Colon (tissue), 2 donors: ENCODE measurements around the gene GIMAP6.
"Not testable (repeated sequence)": the region's sequence is repeated elsewhere in the genome, so short reads cannot be mapped to it uniquely, and the experiment has no call there.

Experiments
- FAIRE-seq: peaks from 2 replicates; lab custom pipeline; 2012; peaks lifted over from hg19 to GRCh38; lab: Jason Lieb, UNC
- donor health status: control.
- donor health status: control.

The GIMAP6 gene

GRCh38 chr7:150645259-150646020, 13.3 kb upstream of the GIMAP6 start:
- no peak for FAIRE-seq

DNA sequence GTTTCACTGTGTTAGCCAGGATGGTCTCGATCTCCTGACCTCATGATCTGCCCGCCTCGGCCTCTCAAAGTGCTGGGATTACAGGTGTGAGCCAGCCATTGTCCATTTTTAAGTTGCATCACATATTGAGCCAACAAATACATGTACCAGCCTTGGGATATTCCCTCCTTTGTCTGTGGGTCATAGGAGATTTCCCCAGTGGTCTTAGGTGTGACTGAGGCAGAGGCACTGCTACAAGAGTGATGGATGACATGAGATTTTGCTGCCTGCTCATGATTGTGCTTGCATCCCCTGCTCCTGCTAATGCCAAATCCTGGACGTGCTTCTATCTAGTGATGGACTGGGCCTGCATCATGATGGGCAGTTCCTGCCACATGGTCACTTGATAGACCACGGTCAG, 10.7 kb upstream of the GIMAP6 start:
- no peak for FAIRE-seq

DNA sequence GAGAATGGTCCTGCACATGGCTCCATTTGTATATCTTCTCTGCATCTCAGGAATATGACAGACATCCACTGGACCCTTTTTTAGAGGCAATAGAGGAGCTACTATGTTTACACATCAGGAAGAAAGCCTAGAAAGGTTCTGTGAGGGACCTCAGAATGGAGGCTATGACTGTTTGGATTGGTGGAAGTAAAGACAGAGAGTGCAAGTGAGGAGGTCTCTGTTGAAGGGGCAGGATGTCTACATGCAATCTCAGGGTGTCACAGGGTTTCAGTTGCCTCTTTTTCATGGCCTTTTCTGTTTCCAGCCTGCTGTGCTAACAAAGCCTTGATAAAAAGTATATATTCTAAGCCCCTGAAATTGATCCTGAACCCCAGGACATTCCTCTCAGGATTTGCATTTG, 9.7 kb upstream of the GIMAP6 start:
- no peak for FAIRE-seq

- no peak for FAIRE-seq
These were observed 1.7 kb upstream of the GIMAP6 start for GRCh38 chr7:150633926-150634325.

DNA sequence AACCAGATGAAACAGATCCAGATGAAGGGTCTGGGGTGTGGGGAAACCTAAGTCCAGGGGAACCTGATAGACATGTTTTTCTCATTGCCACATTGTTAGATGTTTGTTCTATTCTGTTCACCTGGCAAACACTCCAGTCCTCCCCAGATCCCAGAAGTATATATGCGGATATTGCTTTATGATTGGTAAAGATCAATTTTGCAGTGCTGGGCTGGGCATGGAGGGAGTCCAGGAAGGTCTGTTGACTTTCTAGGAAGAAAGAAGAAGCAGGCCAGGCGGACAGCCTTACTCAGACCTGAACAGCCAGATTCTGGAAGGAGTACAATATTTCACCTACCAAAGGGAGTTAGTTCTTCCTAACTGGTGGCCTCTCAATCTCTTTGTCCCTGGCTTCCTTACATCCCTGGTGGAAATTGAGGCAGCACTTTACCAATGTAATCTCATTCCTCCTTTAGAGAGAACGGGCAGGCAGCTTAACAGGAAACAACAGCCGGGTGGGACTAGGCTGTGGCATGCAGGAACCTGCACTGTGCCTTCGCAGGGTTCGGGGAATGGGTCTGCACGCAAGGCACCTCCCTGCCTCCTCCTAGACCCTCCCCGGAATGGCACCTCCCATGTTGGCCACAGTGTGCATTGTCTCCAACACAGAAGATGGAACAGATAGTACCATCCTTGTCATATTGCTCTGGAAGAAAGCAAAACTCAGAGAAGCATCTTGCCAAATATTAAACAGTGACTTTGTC, 930 bp downstream of the GIMAP6 start:
- no peak for FAIRE-seq

DNA sequence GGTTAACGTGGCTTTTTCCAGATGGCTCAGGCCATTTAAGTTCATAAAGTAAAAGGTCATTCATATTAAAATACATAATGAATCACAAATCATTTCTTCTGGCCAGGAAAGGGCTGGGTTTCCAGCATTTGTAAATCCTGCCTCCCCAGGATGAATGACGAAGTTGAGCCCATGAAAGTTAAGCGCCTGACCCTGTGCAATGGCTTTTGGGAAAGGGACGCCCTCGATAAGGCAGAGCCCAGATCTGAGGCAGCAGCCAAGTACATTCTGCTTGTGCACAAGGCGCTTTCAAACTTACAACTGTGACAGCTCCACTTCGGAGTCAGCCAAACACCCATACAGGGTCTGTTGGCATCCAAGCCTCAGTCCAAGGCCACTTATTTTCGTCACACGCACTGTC, 2.8 kb downstream of the GIMAP6 start:
- FAIRE-seq, result no peak

DNA sequence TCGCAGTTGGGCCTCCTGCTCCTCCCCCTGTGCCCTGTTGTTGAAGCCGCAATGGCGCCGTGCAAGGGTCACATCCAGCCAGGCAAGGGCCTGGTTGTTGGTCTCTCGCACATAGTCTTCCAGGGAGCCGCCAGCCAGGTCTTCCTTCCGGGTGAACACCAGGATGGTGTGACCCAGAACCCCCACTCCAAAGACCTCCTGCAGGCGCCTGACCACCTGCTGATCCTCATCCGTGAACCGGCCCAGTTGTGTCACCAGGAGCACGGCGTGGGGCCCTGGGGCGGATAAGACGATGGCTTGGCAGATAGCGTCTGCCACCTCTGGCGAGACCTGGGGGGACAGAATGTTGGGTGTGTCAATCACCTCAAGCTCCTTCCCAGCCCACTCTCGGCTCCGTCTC, 4.2 kb downstream of the GIMAP6 start:
- no peak for FAIRE-seq

DNA sequence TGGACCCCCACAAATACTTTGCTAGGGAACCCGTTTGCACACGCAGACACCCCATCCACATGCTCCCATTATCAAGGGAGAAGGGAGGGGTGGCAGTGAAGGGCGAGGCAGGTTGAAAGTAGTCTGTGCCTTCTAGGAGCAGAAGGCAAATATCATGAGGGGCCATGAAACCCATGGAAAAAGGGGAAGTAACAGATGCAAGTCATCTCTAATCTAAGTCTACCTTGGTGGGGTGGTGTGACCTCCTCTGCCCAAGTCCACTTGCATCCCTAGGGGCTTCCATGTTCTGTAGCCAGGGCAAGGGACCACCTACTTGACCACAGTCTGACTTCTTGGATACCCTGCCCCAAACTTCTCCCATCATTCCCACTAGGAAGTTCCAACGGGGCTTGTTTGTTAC, 5.5 kb downstream of the GIMAP6 start:
- no peak for FAIRE-seq

- FAIRE-seq, result no peak
These were observed 10.8 kb downstream of the GIMAP6 start for GRCh38 chr7:150621376-150621775.

DNA sequence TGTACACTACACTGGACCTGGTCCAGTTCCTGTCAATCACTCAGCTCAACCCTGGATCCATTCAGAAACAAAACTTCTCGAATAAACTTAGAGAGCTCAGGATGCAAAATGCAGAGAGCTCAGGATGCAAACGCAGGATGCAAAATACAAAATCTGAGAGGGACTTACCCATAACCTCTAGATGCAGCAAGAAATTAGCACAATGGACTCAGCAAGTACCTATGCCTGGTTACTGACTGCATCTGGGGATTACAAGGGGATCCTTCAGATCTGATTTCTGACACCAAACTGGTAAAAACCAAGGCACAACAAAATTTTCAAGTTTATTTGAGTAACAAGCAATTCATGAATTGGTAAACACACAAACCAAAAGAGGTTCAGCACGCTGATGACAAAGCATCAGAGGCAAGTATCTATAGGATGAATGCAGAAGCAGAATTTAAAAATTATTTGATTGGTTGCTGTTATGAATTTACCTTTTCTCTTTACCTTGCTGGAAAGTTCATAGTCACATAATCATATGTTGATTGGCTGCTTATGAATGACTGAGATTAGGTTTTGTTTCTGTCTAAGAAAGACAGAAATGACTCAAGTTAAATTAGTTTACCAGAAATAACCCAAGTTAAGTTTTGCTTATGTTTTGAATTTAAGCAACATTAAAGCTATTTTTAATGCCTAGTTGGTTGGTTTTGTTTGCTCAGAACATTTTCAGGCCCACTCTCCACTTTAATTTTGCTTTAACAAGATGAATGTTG, 11.4 kb downstream of the GIMAP6 start:
- no peak for FAIRE-seq

DNA sequence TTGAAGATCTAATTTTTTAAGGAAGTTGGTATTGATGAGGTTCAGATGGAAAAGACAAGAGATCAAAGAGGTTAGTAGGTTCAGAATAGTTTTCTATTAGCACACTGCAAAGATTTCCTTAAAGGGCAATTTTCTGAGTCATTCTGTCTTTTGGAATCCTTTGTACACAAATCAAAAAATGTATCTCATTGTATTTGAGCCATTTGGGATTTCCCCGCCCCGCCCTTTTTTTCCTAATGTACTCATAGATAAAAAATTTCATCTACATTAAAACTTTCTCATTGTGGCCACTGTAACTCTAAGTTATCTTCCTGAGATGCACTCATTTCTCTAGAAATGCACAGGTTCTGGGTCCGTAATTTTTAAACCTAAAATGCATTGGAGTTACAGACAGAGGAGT, 12.1 kb downstream of the GIMAP6 start:
- FAIRE-seq, result no peak

DNA sequence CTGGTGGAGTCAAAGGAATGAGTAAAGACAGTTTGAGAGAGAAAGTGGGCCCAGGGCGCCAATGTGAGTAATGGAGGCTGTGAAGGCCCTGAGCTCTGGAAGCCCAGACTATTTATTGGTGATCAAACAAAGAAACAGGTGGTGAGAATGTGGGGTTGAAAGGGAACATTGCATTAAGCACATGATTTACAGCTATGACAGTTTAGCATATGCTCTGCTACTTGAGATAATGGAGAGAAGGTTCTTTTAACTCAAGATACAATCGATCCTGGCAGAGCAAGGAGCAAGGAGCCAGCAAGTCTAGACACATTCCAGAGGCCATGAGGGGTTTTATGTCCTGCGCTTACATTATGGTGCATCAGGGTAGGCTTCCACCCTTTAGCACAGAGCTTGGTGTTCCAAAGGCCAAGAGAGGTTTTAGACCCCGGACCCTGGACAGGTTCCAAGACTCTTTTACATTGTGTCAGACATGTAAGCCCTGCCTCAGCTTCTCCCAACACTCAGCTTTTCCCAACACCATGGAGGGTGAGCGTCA, 16.9 kb downstream of the GIMAP6 start:
- not testable (repeated sequence) for FAIRE-seq

- not testable (repeated sequence) for FAIRE-seq
These were observed 17.8 kb downstream of the GIMAP6 start for GRCh38 chr7:150614426-150614825.

DNA sequence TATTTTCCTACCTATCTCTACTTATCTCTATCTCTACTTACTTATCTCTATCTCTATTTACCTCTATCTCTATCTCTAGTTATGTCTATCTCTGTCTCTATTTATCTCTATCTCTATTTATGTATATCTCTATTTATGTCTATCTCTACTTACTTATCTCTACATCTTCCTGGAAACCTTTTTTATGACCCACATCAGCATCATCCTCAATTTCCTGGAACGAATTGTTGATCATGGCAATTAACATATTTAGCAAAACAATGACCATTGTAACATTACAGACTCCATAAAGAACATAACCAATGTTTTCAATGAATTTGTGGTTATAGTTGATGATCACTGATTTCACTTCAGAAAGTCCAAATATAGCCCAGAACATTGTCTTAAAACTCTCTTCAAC, 18.3 kb downstream of the GIMAP6 start:
- FAIRE-seq, result no peak

DNA sequence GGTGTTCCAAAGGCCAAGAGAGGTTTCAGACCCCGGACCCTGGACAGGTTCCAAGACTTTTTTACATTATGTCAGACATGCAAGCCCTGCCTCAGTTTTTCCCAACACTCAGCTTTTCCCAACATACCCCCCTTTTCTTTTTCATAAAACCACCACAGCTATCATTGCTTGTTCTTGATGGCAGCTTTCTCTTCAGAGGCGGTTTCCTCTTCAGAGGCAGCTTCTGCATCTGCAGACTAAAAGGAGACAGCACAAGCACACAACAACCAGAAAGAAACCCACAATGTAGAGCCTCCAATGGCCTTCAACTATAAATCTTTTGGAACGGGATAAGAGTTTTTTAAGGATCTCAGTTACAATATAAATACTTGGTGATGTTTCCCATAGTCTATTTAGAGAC, 19.3 kb downstream of the GIMAP6 start:
- FAIRE-seq, result no peak

- no peak for FAIRE-seq
These were observed 22.0 kb downstream of the GIMAP6 start for GRCh38 chr7:150610233-150610632.

DNA sequence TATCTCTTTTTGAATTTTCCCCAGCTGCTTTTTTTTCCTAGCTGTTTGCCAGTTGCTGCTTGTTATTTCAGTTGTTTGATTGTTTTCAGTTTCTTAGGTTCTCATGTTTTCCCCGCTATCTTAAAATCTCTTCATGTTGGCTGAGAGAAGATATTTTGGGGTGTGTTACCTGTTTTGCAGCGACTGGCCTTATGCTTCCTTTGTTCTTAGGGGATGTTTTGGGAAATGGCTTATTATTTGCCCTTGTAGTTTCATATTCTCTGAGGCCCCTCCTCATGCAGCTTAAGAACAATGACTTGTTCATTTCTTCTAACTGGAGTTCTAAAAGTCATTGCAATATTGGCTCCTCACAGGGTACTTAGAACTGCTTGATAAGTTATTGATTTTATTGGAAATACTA, 28.6 kb downstream of the GIMAP6 start:
- not testable (repeated sequence) for FAIRE-seq

DNA sequence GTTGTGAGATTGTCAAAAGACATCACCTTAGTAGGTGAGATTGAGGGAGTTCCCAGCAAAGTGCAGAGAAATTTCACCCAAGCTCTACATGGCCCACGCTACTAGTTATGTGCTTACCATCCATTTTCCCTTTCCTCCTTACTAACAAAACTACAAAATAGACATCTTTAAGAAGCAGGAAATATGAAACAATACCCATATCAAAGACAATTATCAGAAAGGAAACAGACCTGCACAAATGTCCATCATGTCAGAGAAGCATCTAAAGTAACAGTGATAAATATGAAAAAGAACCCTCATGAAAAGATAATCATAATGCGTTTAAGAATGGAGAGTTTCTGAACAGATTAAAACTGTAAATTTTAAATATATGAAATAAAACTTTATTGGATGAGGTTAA, 36.8 kb downstream of the GIMAP6 start:
- FAIRE-seq, result no peak

DNA sequence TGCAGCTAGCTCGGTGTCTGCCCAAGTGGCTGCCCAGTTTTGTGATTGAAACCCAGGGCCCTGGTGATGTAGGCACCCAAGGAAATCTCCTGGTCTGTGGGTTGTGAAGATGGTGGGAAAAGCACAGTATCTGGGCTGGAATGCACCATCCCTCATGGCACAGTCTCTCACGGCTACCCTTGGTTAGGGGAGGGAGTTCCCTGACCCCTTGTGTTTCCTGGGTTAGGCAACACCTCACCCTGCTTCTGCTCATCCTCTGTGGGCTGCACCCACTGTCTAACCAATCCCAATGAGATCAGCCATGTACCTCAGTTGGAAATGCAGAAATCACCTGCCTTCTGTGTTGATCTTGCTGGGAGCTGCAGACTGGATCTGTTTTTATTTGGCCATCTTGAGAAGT, 37.4 kb downstream of the GIMAP6 start:
- FAIRE-seq, result no peak

- FAIRE-seq, result no peak
These were observed 44.6 kb downstream of the GIMAP6 start for GRCh38 chr7:150587551-150587950.

- FAIRE-seq, result no peak
These were observed 45.4 kb downstream of the GIMAP6 start for GRCh38 chr7:150586785-150587152.

DNA sequence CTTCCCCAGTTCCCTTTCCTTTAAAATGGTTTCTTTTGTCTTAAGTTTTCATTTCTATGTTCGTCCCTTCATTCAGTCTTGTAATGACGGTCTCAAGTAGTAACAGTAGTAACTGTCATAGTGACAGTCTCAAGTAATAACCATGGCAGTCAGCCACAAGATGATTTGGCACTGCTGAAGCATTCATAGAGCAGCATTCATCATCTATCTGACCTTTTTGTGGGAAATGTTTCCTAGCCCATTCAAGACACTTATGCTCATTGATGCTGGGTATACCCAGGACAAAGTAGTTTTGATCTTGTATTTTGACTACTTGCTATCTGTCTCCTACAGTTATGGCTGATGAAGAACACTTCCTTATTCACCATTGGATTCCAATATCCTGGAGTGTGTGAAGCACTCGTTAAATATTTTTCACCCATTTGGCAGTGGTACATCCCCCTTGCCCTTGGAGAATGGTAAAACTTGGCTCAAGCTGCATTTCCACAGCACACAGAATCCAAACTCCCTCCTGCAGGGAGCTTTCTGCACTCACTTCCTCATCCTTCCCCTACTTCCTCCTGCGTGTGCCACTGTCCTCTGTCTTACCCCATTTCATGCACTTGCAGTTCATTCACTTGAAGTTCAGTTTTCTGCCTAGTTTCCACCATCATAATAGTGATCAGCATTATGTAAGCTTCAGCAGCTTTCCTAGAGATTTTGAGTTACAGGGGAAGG, 46.0 kb downstream of the GIMAP6 start:
- FAIRE-seq, result no peak
